Ishikawa (cell line): ENCODE data around the gene LMOD3.

Source experiments
- CREB1 ChIP-seq: IDR thresholded peaks from 2 replicates; pipeline ENCODE4 v1.6.1; 2012; ENCODE audit warnings: low read depth
- RAD21 ChIP-seq: IDR thresholded peaks from 2 replicates; pipeline ENCODE4 v1.6.1; 2012; ENCODE audit warnings: low read depth
- REST ChIP-seq: IDR thresholded peaks from 2 replicates; pipeline ENCODE4 v1.6.1; 2012; ENCODE audit warnings: low read depth, mild to moderate bottlenecking
- USF1 ChIP-seq: IDR thresholded peaks from 2 replicates; pipeline ENCODE4 v1.6.1; 2012
- ZBTB7A ChIP-seq: IDR thresholded peaks from 2 replicates; pipeline ENCODE4 v1.6.1; 2012; ENCODE audit warnings: low read depth

GRCh38 chr3:69058180-69058946 lies 64.0 kb downstream of the LMOD3 start:
- TF ChIP-seq ZBTB7A (no peak), RAD21 (no peak), REST (no peak), CREB1 (no peak), USF1 (no peak)
